Measurements from ENCODE around the gene BRD7.

DNA sequence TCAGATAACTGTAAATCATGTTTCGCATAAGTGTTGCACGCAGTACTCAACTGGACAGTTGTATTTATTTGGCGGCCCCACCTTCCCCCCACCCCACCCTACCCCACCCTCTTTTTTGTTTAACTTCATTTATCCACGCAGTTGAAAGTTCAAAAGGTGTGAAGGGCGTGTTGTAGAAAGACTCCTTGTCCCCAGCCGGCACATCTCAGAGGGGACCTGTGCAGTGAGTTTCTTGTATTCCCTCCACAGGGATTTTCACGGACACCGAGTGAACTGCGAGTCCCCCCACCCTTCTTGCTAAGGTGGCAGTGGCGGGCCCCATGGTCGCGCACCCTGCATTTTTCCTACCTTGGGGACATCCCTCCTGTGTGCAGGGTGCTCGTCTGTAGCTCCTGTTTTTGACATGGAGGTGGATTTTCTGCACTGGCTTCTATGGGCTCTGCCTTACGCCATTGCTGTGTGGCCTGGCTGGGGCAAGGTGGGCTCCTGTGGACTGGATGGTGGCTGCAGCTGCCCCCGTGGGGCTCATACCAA lies 66.2 kb downstream of the BRD7 start:
- no peak for TF ChIP-seq POLR2A (IDR thresholded peaks at IDR 0.05)
- no peak for TF ChIP-seq CTCF (IDR thresholded peaks at IDR 0.05)

All from testis (tissue), 2 donors.